Endothelial cell of umbilical vein (primary cell): Measurements from ENCODE around the gene CYP8B1.

Source experiments
- MYC ChIP-seq: IDR thresholded peaks from one replicate; pipeline ENCODE4 v1.6.1; 2011; ENCODE audit warnings: mild to moderate bottlenecking, low read depth, low read length
- POLR2A ChIP-seq: IDR thresholded peaks from 2 replicates; pipeline ENCODE4 v1.6.1; 2012; ENCODE audit warnings: low read depth, mild to moderate bottlenecking, control low read depth, low read length
- TF ChIP-seq, protein P1 (sequence below), 2 donors: IDR thresholded peaks; 1 replicate in 1 of 2; 2 replicates in 1 of 2; pipeline ENCODE4 v1.5.1; 2011; ENCODE audit warnings: low read length in 2 of 2, mild to moderate bottlenecking in 2 of 2, moderate library complexity in 2 of 2, control low read depth in 1 of 2, inconsistent platforms in 1 of 2, low read depth in 1 of 2; ENCODE audit not compliant: insufficient read depth in 1 of 2; ENCODE audit errors: extremely low read depth in 1 of 2

DNA sequence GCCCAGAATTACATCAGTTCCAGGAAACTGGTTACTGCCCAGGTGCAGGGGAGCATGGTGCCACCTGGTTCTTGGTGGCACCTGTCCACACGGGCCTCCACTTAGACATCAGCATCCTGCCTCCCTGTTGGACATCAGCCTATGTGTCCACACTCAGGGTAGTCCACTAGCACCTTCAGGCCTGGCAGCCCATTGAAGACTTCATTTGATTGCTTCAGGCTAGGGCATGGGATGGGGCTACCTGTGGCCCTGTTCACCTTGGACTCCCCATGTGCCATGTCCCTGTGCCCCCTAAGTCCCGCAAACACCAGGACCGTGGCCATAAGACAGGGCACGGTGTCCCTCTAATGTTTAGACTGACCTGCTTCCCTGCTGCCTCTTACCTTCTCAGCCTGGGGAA, 30.9 kb downstream of the CYP8B1 start:
- TF ChIP-seq MYC (no peak), POLR2A (no peak)
- TF ChIP-seq, protein P1, sequence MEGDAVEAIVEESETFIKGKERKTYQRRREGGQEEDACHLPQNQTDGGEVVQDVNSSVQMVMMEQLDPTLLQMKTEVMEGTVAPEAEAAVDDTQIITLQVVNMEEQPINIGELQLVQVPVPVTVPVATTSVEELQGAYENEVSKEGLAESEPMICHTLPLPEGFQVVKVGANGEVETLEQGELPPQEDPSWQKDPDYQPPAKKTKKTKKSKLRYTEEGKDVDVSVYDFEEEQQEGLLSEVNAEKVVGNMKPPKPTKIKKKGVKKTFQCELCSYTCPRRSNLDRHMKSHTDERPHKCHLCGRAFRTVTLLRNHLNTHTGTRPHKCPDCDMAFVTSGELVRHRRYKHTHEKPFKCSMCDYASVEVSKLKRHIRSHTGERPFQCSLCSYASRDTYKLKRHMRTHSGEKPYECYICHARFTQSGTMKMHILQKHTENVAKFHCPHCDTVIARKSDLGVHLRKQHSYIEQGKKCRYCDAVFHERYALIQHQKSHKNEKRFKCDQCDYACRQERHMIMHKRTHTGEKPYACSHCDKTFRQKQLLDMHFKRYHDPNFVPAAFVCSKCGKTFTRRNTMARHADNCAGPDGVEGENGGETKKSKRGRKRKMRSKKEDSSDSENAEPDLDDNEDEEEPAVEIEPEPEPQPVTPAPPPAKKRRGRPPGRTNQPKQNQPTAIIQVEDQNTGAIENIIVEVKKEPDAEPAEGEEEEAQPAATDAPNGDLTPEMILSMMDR (IDR thresholded peaks at IDR 0.05; ENCODE audit: extremely low read depth in 1 of 2, insufficient read depth in 1 of 2, low read depth in 1 of 2, low read length in 2 of 2): no peak
